Hematopoietic multipotent progenitor cell treated with erythropoietin and hydrocortisone succinate and interleukin-3 and kit ligand, for 6 days (in vitro differentiated cells): ENCODE data around the gene TMEM179B.
"Not testable (repeated sequence)": the region's sequence is repeated elsewhere in the genome, so short reads cannot be mapped to it uniquely, and the experiment has no call there.

Source experiments
- DNase-seq: peaks from one replicate; pipeline ENCODE4 v3.0.0-alpha.2; 2015

The TMEM179B gene

GRCh38 chr11:62791501-62792201 is 4.4 kb downstream of the TMEM179B start, which contains the start of gene TMEM223:
Gene TMEM223, minus strand, starts transcription at chr11:62792006. Its CDS starts 12 bp downstream, at chr11:62791994.
- peak; percentile 95 for DNase-seq

- no peak for DNase-seq
Observed at GRCh38 chr11:62792202-62792575, 5.0 kb downstream of the TMEM179B start.

GRCh38 chr11:62794201-62794775 is 7.1 kb downstream of the TMEM179B start:
- DNase-seq: no peak

DNA sequence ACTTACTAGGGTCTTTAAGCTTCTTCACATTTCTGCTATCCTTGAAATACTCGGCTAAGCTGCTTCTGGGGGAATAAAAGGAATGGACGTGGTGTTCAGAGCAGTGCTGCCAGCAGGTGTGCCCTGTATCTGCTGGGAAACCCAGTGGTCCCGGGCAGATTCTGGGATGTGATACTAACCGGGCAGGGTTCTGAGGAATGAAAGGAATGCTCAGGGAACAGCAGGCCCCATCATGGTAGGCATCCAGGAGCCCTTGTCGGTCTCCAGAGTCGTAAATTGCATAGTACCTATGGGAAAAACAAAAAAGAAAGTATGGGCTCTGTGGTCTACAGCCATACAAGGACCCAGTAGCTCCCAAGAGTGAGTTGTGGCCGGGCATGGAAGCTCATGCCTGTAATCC is 9.1 kb downstream of the TMEM179B start:
- no peak for DNase-seq

DNA sequence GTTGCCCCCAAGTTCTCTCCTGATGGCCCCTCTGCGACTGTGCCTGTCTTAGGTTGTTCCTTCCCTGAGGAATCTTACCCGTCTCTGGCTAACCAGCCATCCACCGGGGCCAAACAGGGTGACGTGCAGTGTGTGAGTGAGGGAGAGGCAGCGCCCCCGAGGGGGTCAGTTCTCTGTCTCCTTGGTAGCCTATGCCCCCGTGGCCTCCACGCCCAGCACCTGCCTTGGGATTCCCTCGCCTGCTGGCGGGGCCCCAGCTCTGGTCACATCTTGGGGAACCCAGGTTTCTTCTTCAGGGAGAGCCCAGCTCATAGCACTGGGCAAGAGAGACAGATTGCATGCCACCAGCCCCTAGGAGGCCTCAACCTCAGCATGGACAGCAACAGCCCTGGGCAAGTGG is 12.3 kb downstream of the TMEM179B start:
- DNase-seq: no peak

DNA sequence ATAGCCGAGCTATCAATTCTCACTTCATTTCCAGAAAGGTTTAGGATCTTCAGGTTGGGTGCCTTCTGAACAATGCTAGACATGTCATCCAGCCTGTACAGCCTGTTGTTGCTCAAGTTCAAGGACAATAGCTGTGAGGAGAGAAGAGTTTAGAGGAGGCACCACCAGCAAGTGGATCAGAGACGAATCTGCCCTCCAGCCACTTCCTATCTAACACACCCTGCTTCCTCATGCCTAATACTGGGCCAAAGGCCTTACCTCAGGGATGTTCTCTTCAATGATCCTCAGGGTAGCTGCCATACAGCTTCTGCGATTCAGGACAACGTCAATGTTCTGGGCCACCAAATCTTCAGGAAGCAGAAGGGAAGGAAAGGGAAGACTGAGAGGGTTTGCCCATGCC is 13.9 kb downstream of the TMEM179B start:
- no peak for DNase-seq

DNA sequence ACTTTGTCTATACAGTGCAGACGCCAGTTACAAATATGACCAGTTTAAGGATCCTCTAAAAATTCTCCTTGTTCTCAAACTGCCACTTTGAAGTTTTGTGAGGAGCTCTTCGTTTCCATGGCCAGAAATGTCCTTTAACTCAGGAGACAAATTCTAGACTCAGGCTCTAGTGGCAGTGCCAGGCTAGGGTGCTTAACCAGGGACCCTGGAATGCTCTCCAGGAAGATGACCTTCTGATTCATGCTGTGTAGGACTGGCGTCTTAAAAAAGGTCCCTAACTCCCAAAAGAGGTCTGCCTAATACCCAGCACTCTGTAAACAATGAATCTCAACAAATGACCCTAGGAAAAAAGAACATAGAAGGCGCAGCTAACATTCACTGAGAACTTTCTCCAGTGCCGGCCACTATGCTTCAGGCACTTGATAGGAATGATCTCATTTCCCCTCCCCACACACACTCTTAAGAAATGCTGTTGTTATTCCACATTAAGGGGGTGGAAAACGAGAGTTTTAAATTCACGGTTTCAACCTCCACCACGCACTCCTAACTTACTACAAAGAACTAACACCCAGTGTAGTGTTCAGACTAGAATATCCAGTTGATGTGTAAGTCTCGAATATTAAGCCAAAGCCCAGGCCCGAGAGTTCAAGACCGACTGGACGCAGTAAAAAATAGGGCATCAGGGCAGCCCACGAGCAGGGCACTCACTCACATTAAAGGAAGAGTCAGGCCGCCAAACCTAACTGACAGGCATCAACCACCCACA is 17.3 kb downstream of the TMEM179B start:
- DNase-seq: peak; percentile 37

DNA sequence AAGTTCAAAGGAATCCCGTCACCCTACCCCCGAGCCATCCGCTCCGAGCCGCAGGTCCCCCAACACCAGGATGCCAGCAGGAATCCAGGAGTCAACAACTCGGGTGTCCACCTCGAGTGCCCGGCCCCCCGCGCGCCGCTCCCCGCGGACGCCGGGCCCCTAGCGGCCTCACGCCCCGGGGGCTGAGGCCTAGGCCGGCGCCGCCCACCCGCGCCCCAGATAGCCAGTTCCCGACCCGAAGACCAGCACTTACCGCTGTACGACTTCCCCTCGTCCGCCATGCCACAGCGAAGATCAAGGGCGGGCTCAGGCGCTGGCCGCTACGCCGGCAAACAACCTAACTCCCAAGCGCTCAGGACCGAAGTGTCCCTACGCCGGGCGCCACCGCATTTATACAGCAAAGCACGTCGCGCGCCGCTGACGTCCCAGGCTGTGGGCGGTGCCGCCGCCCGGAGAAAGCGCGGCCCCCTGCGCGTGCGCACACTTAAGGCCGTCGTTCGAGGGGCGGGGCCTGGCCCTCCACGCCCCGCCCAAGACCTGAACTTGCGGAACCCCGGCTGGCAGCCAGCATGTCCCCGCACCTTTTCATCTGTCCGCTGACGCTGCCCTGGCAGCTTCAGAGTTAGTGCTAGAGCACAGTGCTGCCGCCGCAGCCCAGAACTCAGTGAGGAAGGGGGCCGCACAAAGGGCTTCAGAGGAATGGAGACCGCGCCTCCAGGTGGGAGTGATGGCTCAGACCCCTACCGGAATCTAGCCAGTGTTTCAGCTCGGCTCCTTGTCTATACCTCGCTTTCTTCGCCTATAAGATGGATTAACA is 18.1 kb downstream of the TMEM179B start, which contains the start of gene NXF1:
NXF1 (minus strand) TSS at position 365 of the 817 bp plus-strand sequence; CDS start at position 281, 84 bp downstream.
- DNase-seq: peak; percentile 97

DNA sequence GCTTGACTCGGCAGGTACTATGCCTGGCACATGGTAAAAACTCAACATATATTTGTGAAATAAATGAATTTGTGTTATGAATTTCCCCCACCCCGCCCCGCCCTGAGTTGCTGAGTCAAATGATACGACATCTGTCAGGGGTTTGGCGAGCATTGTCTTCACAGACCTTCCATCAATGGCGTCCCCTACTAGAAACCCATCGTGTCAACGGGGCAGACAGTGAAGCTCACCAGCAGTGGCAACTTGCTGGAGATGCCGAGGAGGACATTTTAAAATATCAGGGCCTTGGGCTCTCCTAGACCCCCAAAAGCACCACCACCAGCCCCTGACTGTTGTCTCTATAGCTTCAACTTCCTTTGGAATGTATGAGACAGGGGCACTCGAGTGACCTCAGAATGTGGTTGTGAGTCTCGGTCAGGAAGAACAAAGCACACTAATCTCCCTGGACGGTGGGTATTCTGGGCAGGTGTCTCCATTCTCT is 18.8 kb downstream of the TMEM179B start:
- DNase-seq: peak; percentile 63

DNA sequence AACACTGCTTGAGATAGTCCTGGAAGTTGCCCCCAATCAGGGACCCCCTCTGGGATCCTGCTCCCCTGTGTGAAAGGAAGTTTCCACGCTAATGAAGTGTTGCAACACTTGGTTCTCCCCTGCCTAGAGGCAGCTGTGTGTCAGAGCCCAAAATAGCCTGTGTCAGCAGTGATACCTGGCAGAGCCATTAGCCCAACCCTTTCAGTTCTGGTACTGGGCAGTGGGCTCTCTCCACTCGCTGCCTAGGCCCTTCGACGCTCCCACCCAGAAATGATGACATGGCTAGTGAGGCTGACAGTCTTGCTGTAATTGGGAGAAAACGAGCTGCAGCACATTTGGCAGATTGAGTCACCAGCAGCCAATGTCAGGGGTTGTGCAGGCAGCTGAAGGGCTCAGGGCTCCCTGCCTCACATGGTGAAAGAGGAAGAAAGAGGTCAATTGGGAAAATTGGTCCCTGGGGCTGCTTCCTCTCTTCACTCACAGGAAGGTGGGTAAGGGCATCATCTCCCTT is 19.5 kb downstream of the TMEM179B start:
- peak; percentile 16 for DNase-seq

- DNase-seq: no peak
Observed at GRCh38 chr11:62810748-62811147, 23.5 kb downstream of the TMEM179B start.

DNA sequence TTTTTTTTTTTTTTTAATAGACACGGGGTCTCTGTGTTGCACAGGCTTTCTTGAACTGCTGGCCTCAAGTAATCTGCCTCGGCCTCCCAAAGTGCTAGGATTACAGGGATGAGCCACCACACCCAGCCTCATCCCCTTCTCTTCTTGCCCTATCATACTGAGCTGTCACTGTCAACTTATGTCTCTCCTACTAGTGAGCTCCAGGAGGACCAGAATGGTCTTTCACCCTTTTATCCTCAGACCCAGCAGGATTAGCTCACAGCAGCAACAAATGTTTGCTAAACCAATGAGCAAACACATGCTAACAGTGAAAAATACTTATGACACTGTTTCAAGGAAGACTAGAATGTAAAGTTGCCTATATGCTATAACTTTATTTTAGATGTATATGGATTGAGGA is 24.5 kb downstream of the TMEM179B start:
- no peak for DNase-seq

GRCh38 chr11:62816557-62816956 is 29.4 kb downstream of the TMEM179B start:
- DNase-seq: no peak

GRCh38 chr11:62817129-62817528 is 29.9 kb downstream of the TMEM179B start:
- no peak for DNase-seq

DNA sequence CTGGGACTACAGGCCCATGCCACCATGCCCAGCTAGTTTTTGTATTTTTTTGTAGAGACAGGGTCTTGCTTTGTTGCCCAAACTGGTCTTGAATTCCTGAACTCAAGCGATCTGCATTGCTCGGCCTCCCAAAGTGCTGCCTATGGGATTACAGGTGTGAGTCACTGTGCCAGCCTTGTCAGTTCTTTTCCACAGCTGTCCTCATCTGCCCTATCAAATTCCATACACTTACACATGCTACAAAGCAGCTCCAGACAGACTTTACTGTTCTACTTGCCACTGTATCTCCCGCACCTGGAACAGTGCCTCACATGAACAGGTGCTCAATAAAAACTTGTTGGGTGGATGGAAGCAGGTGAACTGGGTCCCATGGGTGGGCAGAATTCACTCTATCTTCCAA is 36.5 kb downstream of the TMEM179B start:
- no peak for DNase-seq

DNA sequence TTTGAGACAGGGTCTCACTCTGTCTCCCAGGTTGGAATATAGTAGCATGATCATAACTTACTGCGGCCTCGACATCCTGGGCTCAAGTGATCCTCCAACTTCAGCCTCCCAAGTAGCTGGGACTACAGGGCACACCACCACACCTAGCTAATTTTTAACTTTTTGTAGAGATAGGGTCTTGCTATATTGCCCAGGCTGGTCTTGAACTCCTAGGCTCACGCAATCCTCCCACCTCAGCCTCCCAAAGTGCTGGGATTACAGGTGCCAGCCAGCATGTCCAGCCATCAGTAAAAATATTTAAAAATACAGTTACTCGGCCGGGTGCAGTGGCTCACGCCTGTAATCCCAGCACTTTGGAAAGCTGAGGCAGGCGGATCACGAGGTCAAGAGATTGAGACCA is 40.9 kb downstream of the TMEM179B start:
- DNase-seq: not testable (repeated sequence)

DNA sequence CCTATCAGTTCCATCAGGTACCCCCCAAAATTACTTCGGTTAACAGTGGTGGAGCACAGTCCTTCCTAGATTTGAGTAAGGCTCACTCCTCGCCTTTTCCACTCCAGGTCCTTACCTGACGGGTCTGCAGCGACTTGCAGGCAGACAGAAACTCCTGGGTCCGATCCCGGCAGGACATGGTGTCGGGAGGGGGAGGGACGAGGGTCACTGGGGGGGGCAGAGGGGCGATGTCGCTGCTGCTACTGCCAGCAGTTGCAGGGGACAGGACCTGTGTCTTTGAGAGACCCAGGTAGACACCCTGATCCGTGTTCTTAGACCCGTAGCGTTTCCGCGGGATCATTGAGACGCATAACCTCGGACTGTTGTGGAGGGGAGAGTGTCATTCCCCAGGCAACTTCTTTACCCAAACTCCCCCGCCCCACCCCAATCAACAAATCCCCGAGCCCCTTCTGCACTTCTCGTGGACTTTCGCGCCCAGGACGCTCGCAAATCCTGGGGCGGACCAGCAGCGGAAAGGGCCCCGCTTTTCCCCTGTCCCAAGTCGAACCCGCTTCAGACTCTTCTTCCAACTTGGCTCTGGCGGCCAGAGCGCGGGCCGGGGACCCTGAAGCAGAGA is 43.8 kb downstream of the TMEM179B start:
- peak; percentile 68 for DNase-seq

DNA sequence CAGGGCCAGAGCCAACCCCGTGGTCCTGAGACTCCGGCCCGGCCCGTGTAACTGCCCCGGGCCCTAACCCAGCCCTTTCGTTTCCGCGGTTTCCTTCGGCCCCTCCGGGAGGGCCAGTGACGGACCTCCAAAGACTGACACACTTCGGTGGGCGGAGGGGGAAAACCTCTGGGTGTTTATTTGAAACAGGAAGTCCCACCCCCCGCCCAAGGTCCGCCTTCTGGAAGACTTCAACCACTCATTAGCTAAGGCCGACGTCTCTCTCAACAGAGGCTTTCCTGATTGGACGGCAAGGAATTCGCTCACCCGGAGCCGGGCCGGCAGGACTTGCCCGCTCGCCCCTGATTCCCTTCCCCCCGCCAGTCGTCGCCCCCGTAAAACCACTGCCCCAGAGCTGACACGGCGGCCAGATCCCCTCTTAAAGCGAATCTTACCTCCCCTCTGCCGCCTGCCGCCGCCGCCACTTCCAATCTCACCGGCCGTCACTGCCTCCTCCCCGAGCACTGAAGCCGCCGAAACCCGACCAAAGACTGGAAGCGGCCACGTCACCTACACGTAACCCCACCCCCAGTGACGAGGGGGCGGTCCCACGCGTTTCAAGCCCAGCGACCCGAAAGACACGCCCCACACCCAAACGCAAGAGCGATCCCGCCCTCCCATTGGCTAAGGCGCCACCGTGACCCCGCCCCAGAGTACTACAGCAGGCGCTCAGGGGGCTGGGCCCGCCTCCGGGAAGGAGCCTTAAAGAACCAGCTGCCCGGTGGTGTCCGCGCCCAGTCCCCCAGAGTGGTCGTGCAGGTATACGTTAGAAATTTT is 44.5 kb downstream of the TMEM179B start, which contains the start of gene STX5:
STX5 (minus strand) TSS at position 532 of the 816 bp plus-strand sequence. CDS start 808 bp downstream, outside the sequence.
- DNase-seq: peak; percentile 100

- DNase-seq: no peak
Observed at GRCh38 chr11:62832336-62833234, 45.4 kb downstream of the TMEM179B start, which contains the start of gene TEX54. Gene TEX54, minus strand, starts transcription at chr11:62832841.

GRCh38 chr11:62835336-62835735 is 48.1 kb downstream of the TMEM179B start:
- no peak for DNase-seq
